HK-2 (cell line): Measurements from ENCODE around the gene LAMA5.

ENCODE experiments used
- DNase-seq: peaks from one replicate; pipeline ENCODE4 v3.0.0-alpha.2; 2018; ENCODE audit not compliant: unreplicated experiment

Gene LAMA5

DNA sequence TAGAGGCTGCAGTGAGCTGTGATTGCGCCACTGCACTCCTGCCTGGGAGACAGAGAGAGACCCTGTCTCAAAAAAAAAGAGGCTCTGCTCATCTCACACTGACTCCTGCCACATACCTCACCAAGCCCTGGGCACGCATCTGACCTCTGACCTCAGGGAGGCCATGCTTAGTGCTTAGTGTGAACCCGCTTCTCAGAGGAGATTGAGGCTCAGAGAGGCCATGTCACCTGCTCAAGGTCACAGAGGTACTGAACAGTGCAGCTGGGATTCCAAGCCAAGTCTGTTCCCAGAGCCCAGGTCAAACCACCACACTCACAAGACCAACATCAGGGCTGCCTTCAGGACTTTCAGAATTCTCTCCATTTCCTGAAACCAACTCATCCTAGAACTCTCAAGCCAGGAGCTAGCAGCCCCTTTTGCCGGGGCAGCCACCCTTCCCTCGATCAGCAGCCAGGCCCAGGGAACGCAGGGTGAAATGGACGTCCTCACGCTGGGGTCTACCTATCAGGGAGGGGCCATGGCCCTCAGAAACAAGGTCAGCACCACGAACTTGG is 37.1 kb upstream of the LAMA5 start:
- no peak for DNase-seq

DNA sequence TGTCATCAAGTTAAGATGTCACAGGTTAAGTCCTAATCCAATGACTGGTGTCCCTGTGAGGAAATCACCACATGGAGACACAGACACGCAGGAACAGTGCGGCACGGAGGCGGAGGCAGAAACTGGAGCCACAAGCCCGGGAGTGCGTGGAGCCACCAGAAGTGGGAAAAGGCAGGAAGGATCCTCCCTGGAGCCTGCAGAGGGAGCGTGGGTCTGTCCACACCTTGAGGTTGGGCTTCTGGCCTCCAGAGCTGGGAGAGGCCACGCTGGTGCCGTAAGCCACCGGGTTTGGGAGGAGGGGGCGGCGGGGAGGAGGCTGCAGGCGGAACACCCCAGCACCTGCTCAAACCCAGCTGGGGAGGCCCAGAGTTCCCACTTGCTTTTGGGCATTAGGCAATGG is 36.2 kb upstream of the LAMA5 start:
- no peak for DNase-seq

DNA sequence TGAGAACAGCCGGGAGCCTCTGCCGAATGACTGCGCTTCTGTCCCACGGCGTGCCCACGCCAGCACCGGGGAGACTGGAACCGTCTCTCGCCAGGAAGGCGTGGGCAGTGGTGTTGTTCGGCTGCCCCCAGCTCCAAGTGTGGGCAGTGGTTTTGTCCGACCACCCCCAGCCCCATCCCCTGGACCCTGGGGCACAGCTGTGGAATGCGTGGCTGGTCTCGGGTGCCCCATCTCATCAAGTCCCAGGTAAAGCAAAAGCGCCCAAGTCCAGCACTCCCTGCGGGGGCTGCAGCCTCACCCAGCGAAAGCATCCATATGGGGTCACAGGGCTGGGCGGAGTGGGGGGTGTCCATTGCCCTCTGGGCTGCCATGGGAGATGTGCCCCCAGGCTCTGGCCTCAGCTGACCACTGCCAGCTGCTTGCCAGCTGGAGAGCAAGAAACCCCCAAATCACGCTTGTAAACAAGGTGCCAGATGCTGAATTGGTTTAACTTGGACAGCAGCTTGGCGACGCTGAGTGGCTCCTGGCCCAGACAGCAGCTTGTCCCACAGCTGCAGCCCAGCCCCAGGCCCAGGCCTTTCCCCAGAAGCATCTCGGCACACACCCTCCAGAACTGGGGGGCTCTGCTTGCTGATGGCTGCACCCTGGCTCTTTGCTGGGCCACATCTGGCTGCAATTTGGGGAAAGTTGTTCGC is 35.5 kb upstream of the LAMA5 start:
- DNase-seq: no peak

DNA sequence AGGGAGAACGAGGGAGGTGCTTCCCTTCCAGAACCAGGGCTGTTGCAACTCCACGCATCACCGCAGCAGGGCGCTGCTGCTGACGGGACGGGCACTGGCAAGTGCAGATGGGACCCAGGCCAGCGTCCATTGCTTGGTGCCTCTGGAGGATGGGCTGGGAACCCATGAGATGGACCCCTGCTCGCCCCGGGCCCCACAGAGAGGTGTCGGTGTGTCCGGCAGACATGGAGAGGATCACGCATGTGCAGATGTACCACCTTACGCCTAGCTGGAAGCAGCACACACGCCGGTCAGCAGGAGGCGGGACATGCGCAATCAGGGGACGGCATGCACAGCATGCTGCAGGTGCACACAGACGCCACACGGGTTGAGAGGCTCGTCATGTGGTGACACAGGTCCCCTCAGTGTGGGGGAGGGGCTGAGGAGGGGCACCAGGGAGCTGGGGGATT is 34.2 kb upstream of the LAMA5 start:
- no peak for DNase-seq

DNA sequence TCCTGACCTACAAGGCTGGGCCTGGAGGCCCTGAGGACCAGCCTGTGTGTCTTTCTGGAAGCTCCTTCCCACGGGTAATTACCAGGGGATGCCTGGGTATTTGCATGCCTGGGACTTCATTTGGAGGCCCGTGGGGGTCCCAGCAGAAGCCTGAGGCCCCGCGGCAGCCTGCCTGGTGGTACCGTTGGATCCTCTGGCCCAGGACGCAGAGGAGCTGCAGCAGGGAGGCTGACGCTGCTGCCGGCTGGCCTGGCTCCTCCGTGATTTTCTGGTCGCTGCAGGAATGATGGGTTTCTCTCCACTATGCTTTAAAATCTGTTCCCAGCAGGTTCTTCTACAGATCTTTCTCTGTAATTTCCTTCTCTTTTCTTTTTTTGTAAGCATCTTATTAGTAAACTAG is 33.4 kb upstream of the LAMA5 start:
- DNase-seq: no peak

DNA sequence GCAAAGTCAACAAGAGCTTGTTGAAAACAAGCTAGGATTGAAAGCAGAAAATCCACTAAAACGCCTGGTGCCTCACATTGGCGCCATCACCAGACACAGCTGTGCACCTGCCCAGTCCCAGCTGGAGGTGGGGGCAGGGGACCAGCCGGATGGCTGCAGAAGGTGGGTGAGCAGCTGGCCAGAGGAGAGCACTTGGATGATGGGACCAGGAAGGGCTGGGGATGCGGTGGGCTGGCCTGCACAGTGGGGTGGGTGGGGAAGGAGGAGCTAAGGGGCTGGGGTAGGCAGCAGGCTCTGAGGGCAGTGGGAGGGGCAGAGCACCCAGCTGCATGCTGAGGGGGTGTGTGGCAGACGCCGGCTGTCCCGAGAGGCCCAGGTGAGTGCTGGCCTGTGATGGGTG is 32.9 kb upstream of the LAMA5 start:
- DNase-seq: no peak

DNA sequence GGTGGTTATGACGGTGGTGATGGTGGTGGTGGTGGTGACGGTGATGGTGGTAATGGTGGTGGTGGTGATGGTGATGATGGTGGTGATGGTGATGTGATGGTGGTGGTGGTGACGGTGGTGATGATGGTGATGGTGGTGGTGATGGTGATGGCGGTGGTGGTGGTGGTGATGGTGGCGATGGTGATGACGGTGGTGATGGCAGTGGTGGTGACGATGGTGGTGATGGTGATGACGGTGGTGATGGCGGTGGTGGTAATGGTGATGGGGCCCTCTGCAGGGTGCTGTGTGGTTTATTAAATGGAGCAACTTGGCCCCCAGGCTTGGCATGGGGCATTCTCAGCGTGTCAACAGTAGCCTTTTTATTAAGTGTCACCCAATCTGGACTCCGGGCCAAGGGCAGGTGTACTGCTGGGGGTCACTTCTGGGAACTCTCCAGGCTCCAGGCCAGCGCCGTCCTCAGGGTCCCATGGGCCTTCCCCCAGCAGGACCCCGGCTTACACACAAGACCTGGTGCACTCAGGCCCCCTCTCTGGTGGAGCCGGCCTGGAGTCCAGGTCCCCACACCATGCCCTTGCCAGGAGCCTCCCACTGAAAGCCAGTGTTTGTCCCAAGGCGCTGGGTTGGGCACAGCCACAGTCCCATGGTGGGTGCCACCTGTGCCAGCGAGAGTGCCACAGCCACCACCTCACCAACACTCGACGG is 31.2 kb upstream of the LAMA5 start:
- no peak for DNase-seq

DNA sequence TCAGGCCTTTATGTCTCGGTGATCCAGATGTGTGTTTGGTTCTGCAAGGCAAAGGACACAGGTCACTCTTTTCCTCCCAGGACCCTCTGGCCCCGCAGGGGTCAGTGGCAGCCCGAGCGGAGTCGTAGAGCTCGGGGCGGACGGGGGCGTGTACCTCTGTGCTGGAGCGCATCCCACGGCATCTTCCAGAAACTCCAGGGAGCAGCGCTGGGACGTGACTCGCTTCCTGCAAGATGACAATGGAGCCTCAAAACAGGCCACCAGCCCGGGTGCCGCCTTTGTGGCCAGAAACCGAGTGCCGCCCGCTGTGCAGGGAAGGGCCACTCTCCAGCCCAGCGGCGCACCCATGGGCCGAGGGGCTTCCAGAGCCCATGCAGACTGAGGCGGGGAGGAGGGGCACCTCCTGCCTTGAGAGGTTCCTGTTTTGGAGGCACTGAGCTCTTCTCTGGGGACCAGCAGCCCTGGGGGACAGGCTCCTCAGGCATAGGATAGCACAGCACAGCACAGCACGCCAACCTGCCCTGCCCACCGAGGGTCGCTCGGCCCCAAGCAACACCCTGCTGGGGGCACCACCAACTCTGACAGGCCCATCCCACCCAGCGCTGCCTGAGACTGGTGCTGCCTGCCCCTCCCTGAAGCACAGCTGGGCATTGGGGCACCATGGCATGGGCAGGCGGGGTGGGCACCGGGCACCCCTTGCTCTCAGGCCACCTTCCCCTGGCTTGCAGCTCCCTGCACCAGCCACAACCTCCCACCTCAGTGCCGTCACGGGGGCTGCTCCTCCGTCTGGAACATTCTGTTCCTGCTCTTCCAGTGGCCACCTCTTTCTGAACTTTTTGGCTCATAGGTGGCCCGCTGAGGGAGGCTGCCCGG is 29.5 kb upstream of the LAMA5 start:
- no peak for DNase-seq

DNA sequence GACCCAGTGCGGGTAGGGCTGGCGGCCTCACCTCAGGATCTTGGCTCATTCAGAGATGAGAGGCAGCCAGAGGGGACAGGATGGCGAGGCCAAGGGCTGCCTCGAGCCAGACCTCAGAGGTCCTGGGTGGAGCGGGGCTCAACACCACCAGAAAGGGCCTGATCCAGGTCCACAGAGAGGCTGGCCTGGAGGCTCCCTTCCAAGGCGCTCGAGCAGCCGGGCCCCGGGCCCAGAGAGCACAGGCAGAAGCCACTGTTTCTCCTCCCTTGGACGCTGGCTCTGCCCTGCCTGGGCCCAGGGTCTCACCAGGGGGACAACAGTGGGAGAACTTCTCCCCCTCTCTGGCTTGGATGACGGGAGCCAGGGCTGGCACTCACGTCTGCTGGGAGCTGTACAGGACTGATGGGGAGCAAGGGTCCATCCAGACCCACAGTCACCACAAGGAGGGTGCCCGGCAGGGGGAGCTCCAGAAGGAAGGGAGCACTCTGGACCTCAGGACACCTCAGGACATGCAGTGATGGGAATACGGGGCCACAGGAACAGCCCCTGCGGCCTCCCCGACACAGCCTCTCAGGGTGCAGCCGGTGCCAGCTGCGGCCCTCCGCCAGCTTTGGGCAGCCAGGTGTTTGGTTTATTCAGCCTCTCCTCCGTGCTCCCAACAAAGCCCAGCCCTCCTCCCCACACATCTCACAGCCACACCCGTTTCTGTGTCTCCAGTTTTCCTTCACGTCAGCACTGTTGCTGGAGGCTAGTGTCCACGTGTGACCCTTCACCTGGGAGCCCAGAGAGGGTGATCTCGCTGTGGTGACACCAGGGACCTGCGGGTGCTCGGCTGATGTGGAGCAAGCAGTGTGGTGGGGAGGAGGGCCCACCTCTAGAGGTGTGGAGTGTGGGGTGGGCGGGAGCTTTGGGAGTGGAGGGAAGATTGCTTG is 28.5 kb upstream of the LAMA5 start:
- DNase-seq: no peak

DNA sequence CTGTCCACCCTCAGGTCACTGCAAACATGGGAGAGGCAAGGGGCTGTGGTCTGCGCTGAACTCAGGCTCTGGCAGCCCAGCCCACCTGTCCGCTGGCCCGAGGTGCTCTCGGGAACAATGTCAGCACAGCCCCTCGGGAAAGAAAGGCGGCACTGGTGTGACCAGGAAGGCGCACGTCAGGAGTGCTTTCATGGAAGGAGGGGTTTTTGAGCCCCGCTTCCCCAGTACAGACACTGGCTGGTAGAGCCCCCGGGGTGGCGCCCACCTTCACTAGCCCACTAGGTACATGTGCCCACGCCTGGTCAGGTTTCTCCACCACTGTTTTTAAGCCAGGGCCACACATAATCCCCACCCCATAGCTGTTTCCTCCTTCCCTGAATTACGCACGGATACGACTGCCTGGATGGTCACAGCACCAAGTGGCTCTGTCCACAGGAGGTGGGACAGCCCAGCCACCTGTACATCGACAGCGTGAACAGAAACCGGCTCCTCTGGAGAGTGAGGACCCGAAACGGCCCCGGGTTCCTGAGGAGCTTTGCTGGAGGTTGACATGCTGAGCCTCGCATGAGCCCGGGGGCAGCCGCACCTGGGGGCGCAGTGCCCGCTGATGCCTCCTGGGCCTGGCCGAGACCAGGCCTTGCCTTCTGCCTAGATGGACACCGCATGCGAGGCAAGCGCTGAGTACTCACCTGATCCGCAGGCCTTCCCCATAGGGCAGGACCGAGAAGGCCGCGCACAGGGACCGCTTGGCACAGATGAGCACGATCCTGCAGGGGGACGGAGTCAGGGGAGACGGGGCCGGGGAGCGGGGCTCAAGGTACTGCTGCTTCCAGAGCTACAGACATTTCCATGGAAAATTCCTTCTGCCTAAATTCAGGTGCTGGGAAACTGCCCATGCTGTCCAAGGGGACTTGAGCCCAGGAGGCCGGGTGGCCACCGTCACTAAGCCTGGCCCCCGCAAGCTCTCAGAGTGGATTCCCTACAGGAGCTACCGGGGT is 27.4 kb upstream of the LAMA5 start:
- DNase-seq: no peak

DNA sequence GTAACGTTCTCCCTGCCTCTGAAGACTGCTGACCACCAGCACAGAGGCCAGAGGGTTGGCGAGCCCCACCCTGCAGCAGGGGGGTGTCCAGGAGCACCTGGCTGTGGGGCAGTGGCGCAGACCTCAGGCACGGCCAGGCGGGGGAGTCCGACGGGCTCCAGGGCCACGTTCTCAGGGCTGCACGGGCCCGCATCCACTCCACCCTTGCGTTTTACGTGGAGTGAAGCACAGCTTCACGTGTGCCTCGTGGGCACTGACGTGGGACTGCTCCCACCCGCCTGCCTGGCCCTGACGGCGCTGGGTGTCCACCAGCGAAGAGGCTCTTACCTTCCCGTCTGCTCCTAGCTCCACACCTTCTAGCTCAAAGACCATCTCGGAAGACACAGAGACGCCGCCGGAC is 26.7 kb upstream of the LAMA5 start:
- no peak for DNase-seq

DNA sequence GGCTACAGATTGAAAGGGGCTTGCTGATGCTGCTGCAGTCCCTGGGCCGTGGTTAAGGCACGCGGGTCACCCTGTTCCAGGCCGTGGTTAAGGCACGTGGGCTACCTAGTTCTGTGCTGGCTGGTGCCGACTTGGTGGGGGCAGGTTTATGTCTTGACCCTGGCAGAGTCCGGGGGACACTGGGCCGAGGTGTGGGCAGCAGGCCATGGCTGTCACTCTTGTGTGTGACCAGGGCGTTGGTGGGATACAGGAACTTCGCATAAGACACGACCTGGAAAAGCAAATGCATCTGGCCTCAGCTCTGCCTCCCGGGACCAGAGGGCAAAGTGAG is 26.2 kb upstream of the LAMA5 start:
- DNase-seq: no peak

DNA sequence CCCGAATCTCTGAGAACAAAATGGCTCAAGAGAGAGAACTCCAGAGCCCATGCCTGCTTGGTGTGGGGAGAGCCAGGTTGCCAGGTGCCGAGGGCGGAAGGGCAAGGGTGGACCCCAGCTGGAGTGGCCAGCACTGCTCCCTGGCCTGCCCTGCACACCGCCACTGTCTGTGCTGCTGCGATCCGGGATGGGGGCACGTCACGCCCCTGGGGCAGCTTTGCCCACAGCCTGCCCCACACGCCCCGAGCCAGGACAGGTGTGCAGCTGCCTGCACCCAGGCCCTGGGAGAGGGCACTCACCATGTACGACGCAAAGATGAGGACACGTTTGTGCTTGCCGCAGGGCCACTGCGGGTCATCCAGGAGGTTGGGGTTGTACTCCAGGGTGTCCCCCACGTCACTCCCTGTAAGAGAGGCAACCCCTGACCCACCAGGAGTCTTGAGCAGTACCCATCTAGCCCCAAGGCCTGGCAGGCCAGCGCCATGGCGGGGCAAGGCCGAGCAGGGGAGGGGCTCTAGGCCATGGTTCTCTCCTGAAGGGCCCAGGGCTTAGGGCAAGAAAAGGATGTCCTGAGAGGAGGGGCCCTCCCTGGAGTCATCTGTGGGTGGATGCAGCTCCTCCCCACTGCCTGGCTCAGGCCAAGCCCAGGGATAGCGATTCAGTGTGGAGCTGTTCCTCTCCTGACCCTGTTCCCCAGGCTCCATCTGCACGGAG is 25.7 kb upstream of the LAMA5 start:
- no peak for DNase-seq

DNA sequence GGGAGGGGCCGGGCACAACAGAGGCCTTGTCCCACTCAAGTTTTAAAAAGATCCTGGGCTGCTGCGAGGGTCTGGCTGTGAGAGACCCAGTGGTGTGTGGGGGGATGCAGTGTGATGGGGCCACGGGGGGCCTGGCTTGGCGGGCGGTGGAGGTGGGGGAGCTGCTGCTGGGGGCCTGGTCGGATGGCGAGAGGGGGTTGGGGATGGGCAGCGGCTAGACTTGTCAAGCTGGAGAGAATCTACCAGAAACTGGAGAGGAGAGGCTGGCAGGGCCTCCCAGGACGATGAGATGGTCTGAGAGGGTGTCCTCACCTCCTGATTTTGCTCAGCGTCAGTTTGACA is 24.9 kb upstream of the LAMA5 start:
- no peak for DNase-seq

DNA sequence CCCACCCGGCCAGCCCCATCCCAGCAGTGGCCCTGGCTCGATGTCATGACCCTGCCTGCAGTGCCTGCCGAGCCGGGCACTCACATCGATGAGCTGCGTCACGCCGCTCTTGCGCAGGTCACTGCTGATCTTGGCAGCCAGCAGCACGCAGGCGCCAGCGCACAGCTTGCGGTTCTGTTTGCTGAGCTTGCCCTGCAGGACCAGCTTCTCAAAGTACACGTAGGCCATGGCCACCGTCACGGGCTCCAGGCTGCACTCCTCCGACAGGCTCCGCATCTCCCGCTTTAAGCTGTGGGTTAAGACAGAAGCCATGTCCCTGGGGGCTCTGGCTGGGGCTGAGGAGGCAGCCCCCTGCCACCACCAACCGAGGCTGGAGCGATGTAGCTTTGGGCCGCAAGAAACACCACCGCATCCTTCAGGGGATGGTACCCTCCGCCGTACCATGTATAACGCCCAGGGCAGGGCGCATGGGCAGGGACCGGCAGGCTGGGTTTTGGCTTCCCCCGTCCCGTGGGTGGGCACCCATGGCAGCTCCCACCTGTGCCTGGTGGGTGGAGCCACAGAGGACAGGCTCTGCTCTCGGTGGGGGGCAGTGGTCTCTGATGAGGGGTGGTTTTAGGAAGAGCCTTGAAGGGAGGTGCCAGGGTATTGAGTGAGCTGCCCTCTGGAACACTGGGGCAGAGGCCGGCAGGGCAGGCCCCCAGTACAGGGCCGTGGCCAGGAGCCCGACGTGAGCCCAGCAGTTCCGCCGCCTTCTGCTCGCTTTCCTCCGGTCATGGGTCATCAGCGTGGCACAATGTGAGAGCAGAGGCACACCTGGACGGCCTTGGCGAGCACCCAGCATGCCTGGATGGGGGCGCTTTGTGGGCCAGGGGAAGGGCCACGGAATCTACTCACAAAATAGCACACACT is 24.3 kb upstream of the LAMA5 start:
- DNase-seq: no peak

DNA sequence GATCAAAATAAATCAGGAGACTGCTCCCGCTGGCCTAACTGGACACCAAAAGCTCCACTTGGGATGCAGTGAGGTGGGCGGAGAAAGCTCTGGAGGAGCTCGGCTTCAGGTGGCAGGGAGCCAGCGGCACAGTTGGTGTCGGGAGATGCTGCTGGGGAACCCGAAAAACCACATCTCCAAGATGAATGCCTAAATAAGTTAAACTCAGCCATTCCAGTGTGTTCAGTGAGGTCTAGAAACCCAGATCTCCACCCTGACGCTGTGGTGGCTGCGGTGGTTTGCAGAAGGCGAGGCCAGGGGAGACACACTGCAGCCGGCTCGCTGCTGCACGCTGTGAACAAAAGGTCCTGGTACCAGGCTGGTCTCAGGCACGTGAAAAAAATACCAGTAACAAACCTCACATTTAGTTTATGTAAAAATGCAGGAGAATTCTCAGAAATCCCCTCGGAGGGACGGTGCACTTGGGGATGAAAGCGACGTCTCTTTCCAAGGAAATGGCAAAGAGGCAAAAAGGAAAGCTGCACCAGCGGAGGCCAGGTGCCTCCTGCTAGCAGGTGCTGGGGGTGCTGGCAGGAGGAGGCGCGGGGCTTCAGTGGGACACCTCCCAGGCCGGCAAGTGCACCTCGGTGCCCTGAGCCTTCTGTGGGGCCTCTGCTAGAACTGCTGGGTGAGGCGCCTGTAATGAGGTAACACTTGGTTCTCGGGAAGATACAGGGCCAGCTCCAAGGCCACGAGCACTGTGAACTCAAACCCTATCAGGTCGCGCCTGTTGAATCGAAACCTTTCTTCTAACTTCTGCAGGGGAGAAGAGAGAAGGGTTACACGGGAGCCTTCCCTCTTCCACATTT is 23.4 kb upstream of the LAMA5 start:
- DNase-seq: no peak

DNA sequence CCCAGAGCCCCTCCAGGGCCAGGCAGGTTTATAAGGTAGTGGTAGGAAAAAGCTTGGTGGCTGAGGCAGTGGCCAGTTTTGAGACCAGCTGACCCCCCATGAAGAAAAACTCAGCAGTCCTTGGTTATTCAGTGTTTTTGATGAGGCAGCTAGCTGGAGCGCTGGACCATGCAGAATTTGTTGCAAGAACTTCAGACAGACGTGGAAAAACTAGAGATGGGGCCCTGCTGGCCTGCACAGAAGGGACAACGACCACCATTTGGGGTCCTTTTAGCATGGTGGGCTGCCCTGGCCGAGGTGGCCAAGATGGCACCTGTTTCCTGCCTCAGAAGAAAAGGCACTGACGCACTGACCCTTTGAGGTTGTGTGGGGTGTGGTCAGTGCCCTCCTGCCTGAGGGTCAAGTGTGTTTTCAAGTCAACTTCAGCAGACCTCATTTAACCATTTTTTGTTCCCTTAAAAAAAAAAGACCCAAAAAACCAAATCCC is 22.5 kb upstream of the LAMA5 start:
- no peak for DNase-seq
